Fibroblast of peridontal ligament (primary cell): Measurements from ENCODE around the gene LRRC38.
"Not testable (repeated sequence)": the region's sequence is repeated elsewhere in the genome, so short reads cannot be mapped to it uniquely, and the experiment has no call there.

Experiments
- DNase-seq: peaks from one replicate; pipeline ENCODE4 v3.0.0-alpha.2; 2010; ENCODE audit errors: extremely low read depth

The LRRC38 gene

GRCh38 chr1:13462682-13463081, 51.1 kb downstream of the LRRC38 start:
- no peak for DNase-seq

- no peak for DNase-seq
These were observed 51.8 kb downstream of the LRRC38 start for GRCh38 chr1:13461977-13462376.

GRCh38 chr1:13456904-13457532, 56.8 kb downstream of the LRRC38 start:
- DNase-seq: no peak

- no peak for DNase-seq
These were observed 62.3 kb downstream of the LRRC38 start for GRCh38 chr1:13451399-13451965.

- DNase-seq: no peak
These were observed 63.6 kb downstream of the LRRC38 start for GRCh38 chr1:13450204-13450603.

- DNase-seq: no peak
These were observed 70.3 kb downstream of the LRRC38 start for GRCh38 chr1:13443335-13443979.

GRCh38 chr1:13439104-13439783, 74.6 kb downstream of the LRRC38 start:
- DNase-seq: not testable (repeated sequence)

GRCh38 chr1:13435458-13435857, 78.3 kb downstream of the LRRC38 start:
- no peak for DNase-seq

GRCh38 chr1:13433694-13434358, 80.0 kb downstream of the LRRC38 start:
- not testable (repeated sequence) for DNase-seq

- no peak for DNase-seq
These were observed 81.6 kb downstream of the LRRC38 start for GRCh38 chr1:13432251-13432650.

GRCh38 chr1:13430495-13430894, 83.3 kb downstream of the LRRC38 start:
- no peak for DNase-seq
